Measurements from ENCODE around the gene NFS1.
"Not testable (repeated sequence)": the region's sequence is repeated elsewhere in the genome, so short reads cannot be mapped to it uniquely, and the experiment has no call there.

Gene NFS1

GRCh38 chr20:35729283-35729807 lies 30.2 kb upstream of the NFS1 start:
- no peak for DNase-seq

GRCh38 chr20:35726842-35727711 lies 27.9 kb upstream of the NFS1 start:
- peak; percentile 31 for DNase-seq

- DNase-seq = no peak
Observed at GRCh38 chr20:35724321-35725230, 25.4 kb upstream of the NFS1 start.

GRCh38 chr20:35723652-35724320 lies 24.6 kb upstream of the NFS1 start:
- not testable (repeated sequence) for DNase-seq

- not testable (repeated sequence) for DNase-seq
Observed at GRCh38 chr20:35723275-35723639, 24.1 kb upstream of the NFS1 start.

- DNase-seq = no peak
Observed at GRCh38 chr20:35721621-35722020, 22.5 kb upstream of the NFS1 start.

- DNase-seq = no peak
Observed at GRCh38 chr20:35721219-35721618, 22.1 kb upstream of the NFS1 start.

- no peak for DNase-seq
Observed at GRCh38 chr20:35720165-35721123, 21.3 kb upstream of the NFS1 start.

GRCh38 chr20:35719717-35720116 lies 20.6 kb upstream of the NFS1 start:
- no peak for DNase-seq

GRCh38 chr20:35718972-35719635 lies 20.0 kb upstream of the NFS1 start:
- DNase-seq = no peak

GRCh38 chr20:35718321-35718720 lies 19.2 kb upstream of the NFS1 start:
- not testable (repeated sequence) for DNase-seq

- no peak for DNase-seq
Observed at GRCh38 chr20:35716330-35716729, 17.2 kb upstream of the NFS1 start.

- no peak for DNase-seq
Observed at GRCh38 chr20:35715652-35716051, 16.5 kb upstream of the NFS1 start.

GRCh38 chr20:35714127-35714526 lies 15.0 kb upstream of the NFS1 start:
- DNase-seq = no peak

GRCh38 chr20:35713120-35713519 lies 14.0 kb upstream of the NFS1 start:
- not testable (repeated sequence) for DNase-seq

GRCh38 chr20:35711588-35712209 lies 12.5 kb upstream of the NFS1 start:
- no peak for DNase-seq

- DNase-seq = no peak
Observed at GRCh38 chr20:35710884-35711587, 11.9 kb upstream of the NFS1 start.

GRCh38 chr20:35710039-35710438 lies 10.9 kb upstream of the NFS1 start:
- no peak for DNase-seq

- DNase-seq = no peak
Observed at GRCh38 chr20:35709259-35709658, 10.1 kb upstream of the NFS1 start.

GRCh38 chr20:35708502-35708901 lies 9.3 kb upstream of the NFS1 start:
- no peak for DNase-seq
